Astrocyte (in vitro differentiated cells and primary cell): Measurements from ENCODE around the gene DSG3. TPM values are rescaled to one million over a fixed set of nuclear protein-coding genes. Genes with fewer than 3 reads are reported as not detected.

Experiments used
- DNase-seq: peaks from one replicate; pipeline ENCODE4 v3.0.0-alpha.2; 2010; ENCODE audit warnings: low read depth
- FAIRE-seq: peaks from 2 replicates; lab custom pipeline; 2011; peaks lifted over from hg19 to GRCh38; lab: Jason Lieb, UNC
- H2AFZ ChIP-seq: 2 replicates; pipeline ENCODE4 v1.6.0; 2012; ENCODE audit warnings: low read depth, low read length, inconsistent platforms
- H3K27ac ChIP-seq: 2 replicates; pipeline ENCODE4 v1.5.1; 2011; ENCODE audit warnings: low read depth, low read length, inconsistent platforms
- H3K27me3 ChIP-seq: 2 replicates; pipeline ENCODE4 v1.6.0; 2011; ENCODE audit warnings: low read length, inconsistent platforms; ENCODE audit not compliant: insufficient read depth
- H3K36me3 ChIP-seq: 2 replicates; pipeline ENCODE4 v1.5.1; 2011; ENCODE audit warnings: low read length, inconsistent platforms; ENCODE audit not compliant: insufficient read depth
- H3K4me1 ChIP-seq: 2 replicates; pipeline ENCODE4 v1.5.1; 2011; ENCODE audit warnings: low read length, inconsistent platforms; ENCODE audit not compliant: insufficient read depth
- H3K4me2 ChIP-seq: 2 replicates; pipeline ENCODE4 v1.6.0; 2012; ENCODE audit warnings: low read length, inconsistent platforms
- H3K4me3 ChIP-seq: 2 replicates; pipeline ENCODE4 v1.5.1; 2011; ENCODE audit warnings: low read depth, mild to moderate bottlenecking, low read length, inconsistent platforms; ENCODE audit not compliant: insufficient read depth
- H3K79me2 ChIP-seq: 2 replicates; pipeline ENCODE4 v1.6.0; 2012; ENCODE audit warnings: mild to moderate bottlenecking, low read length, inconsistent platforms; ENCODE audit not compliant: insufficient read depth
- H3K9ac ChIP-seq: 2 replicates; pipeline ENCODE4 v1.6.0; 2012; ENCODE audit warnings: mild to moderate bottlenecking, low read length, inconsistent platforms
- H3K9me3 ChIP-seq: 2 replicates; pipeline ENCODE4 v1.5.1; 2012; ENCODE audit warnings: low read depth, mild to moderate bottlenecking, low read length, inconsistent platforms; ENCODE audit not compliant: insufficient read depth
- H4K20me1 ChIP-seq: 2 replicates; pipeline ENCODE4 v1.6.0; 2012; ENCODE audit warnings: low read length, inconsistent platforms; ENCODE audit not compliant: insufficient read depth
- H3K27ac Mint-ChIP-seq: one replicate; pipeline ENCODE4 v1.8.0; 2021; ENCODE audit warnings: mild to moderate bottlenecking, mixed read lengths; ENCODE audit not compliant: unreplicated experiment
- H3K27me3 Mint-ChIP-seq: one replicate; pipeline ENCODE4 v1.8.0; 2021; ENCODE audit warnings: low read depth, mixed read lengths; ENCODE audit not compliant: unreplicated experiment
- H3K36me3 Mint-ChIP-seq: one replicate; pipeline ENCODE4 v1.8.0; 2021; ENCODE audit warnings: low read depth, mixed read lengths; ENCODE audit not compliant: unreplicated experiment
- H3K4me1 Mint-ChIP-seq: one replicate; pipeline ENCODE4 v1.8.0; 2021; ENCODE audit warnings: low read depth, mixed read lengths; ENCODE audit not compliant: unreplicated experiment
- H3K4me3 Mint-ChIP-seq: one replicate; pipeline ENCODE4 v1.8.0; 2021; ENCODE audit warnings: mild to moderate bottlenecking, moderate library complexity, mixed read lengths; ENCODE audit not compliant: unreplicated experiment
- H3K9me3 Mint-ChIP-seq: one replicate; pipeline ENCODE4 v1.8.0; 2021; ENCODE audit warnings: mild to moderate bottlenecking, mixed read lengths; ENCODE audit not compliant: unreplicated experiment
- EZH2 ChIP-seq: IDR thresholded peaks from 2 replicates; pipeline ENCODE4 v1.6.1; 2012; ENCODE audit warnings: mild to moderate bottlenecking, low read length, inconsistent platforms; ENCODE audit not compliant: insufficient read depth
- total RNA-seq: library from RNA; stranded (reverse); gene quantifications from 2 replicates; pipeline ENCODE4 v1.2.1, GENCODE V29; 2021
- TF ChIP-seq, protein P1 (sequence below): IDR thresholded peaks from 2 replicates; pipeline ENCODE4 v1.5.1; 2011; ENCODE audit warnings: low read depth, mild to moderate bottlenecking, inconsistent platforms, low read length, moderate library complexity; ENCODE audit not compliant: insufficient read depth

The DSG3 gene
- total RNA-seq, 1 donor from 2014 or later, result 0.64 TPM

DNA sequence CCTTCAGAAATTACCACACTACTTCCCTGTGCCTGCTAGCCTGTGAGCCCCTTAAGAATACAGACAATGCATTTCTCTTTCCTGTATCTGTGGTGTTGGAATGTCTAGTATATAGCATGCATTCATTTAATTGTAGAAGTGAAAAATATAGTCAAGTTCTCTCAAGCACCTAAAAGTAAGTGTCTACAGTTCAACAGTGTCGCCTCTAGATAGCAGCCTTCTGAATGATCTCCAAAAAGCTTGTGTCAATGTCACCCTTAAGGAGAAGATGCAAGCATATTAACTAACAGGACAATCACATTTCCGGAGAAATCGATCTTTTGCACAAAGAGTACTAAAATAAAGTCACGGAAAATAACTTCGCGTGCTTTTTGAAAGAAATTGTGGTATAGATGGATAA lies 27.5 kb upstream of the DSG3 start:
- no peak overlapping the region for H3K4me3 Mint-ChIP-seq
- no peak for FAIRE-seq
- no peak for TF ChIP-seq EZH2

DNA sequence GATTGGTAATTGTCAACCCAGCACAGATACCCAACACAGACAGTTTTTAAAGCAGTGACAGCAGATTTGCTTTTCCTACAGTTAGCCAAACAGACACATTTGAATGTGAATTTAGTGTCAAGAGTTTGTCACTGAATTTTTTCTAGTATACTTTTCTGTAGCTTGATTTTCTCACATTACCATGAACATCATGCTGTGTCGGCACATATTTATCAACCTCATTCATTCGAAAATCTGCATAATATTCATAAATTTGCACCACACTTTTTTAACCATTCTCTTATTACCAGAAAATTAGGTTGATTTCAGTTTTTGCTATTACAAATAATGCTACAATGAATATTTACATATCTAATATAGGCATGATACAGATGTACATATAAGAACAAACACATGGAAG lies 27.0 kb upstream of the DSG3 start:
- H3K9me3 ChIP-seq, result no peaks in the 10 kb centered on the region
- no peak overlapping the region for H3K4me3 Mint-ChIP-seq
- H3K36me3 ChIP-seq, result no peaks in the 10 kb centered on the region
- H4K20me1 ChIP-seq, result no peaks in the 10 kb centered on the region
- H3K36me3 Mint-ChIP-seq, result no peaks in the 10 kb centered on the region
- no peak overlapping the region for H3K27ac Mint-ChIP-seq
- H3K27me3 ChIP-seq, result no peaks in the 10 kb centered on the region
- H3K4me3 ChIP-seq, result no peak overlapping the region
- no peak overlapping the region for H2AFZ ChIP-seq
- no peak overlapping the region for H3K4me2 ChIP-seq
- no peaks in the 10 kb centered on the region for H3K9me3 Mint-ChIP-seq
- H3K4me1 ChIP-seq, result no peaks in the 10 kb centered on the region
- H3K27ac ChIP-seq, result no peak overlapping the region
- H3K9ac ChIP-seq, result no peak overlapping the region
- TF ChIP-seq EZH2, result no peak
- TF ChIP-seq, protein P1, sequence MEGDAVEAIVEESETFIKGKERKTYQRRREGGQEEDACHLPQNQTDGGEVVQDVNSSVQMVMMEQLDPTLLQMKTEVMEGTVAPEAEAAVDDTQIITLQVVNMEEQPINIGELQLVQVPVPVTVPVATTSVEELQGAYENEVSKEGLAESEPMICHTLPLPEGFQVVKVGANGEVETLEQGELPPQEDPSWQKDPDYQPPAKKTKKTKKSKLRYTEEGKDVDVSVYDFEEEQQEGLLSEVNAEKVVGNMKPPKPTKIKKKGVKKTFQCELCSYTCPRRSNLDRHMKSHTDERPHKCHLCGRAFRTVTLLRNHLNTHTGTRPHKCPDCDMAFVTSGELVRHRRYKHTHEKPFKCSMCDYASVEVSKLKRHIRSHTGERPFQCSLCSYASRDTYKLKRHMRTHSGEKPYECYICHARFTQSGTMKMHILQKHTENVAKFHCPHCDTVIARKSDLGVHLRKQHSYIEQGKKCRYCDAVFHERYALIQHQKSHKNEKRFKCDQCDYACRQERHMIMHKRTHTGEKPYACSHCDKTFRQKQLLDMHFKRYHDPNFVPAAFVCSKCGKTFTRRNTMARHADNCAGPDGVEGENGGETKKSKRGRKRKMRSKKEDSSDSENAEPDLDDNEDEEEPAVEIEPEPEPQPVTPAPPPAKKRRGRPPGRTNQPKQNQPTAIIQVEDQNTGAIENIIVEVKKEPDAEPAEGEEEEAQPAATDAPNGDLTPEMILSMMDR, result no peak
- FAIRE-seq (no peak), DNase-seq (no peak)
- H3K27me3 Mint-ChIP-seq, result no peaks in the 10 kb centered on the region
- peaks cover 2% of the 10 kb centered on the region for H3K4me1 Mint-ChIP-seq
- no peaks in the 10 kb centered on the region for H3K79me2 ChIP-seq

More for the DNA sequence above, 27.5 kb upstream of the DSG3 start:
- Mint-ChIP-seq H3K9me3 (no peaks in the 10 kb centered on the region), H3K36me3 (no peaks in the 10 kb centered on the region), H3K27ac (no peak overlapping the region), H3K27me3 (no peaks in the 10 kb centered on the region), H3K4me1 (peaks cover 2% of the 10 kb centered on the region)
- H3K9me3 ChIP-seq, result no peaks in the 10 kb centered on the region
- no peak overlapping the region for H3K27ac ChIP-seq
- H3K36me3 ChIP-seq, result no peaks in the 10 kb centered on the region
- H2AFZ ChIP-seq, result no peak overlapping the region
- no peak overlapping the region for H3K4me2 ChIP-seq
- no peaks in the 10 kb centered on the region for H3K4me1 ChIP-seq
- no peaks in the 10 kb centered on the region for H3K27me3 ChIP-seq
- no peak overlapping the region for H3K4me3 ChIP-seq
- no peak for DNase-seq
- no peaks in the 10 kb centered on the region for H4K20me1 ChIP-seq
- H3K79me2 ChIP-seq, result no peaks in the 10 kb centered on the region
- H3K9ac ChIP-seq, result no peak overlapping the region

DNA sequence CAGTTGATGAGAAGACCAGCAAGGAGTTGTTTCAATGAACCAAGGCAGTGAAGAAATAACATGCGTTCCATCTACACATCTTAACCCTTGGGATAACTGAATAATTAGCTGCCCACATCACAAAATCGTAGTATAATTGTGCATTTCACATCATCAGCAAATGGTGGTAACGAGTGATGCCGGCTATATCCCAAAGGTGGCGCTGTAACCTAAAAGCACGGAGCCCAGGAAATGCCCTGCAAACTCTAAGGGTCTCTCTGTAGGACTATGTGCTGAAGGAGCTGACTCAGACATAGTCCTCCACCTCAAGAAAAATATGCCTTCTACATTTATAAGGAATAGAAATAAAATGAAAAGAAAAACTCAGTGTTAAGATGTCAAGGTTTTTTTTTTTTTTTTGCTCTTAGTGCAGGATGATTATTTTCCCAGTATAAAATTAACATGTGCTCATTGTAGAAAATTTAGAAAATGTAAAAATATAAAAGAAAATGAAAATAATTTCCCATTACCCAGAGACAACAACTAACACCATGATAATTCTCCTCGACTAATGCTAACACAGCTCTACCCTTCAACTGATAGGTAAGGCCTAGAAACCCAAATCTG lies 23.1 kb upstream of the DSG3 start:
- no peak overlapping the region for H3K4me3 Mint-ChIP-seq
- peaks cover 13% of the 10 kb centered on the region for H3K4me1 Mint-ChIP-seq
- Histone ChIP-seq H2AFZ (no peak overlapping the region), H3K36me3 (no peaks in the 10 kb centered on the region), H3K9ac (no peak overlapping the region), H3K4me1 (no peaks in the 10 kb centered on the region), H3K27me3 (no peaks in the 10 kb centered on the region), H3K4me3 (no peak overlapping the region), H3K9me3 (no peaks in the 10 kb centered on the region), H4K20me1 (no peaks in the 10 kb centered on the region), H3K4me2 (no peak overlapping the region), H3K27ac (no peak overlapping the region), H3K79me2 (no peaks in the 10 kb centered on the region)
- no peak for TF ChIP-seq EZH2
- TF ChIP-seq, protein P1, result peak; percentile 93
- FAIRE-seq (no peak), DNase-seq (peak; percentile 37)
- H3K27me3 Mint-ChIP-seq, result no peaks in the 10 kb centered on the region
- no peaks in the 10 kb centered on the region for H3K9me3 Mint-ChIP-seq
- H3K36me3 Mint-ChIP-seq, result no peaks in the 10 kb centered on the region
- no peak overlapping the region for H3K27ac Mint-ChIP-seq
